Activated T-helper 17 cell treated with anti-CD3 and anti-CD28 coated beads, Interleukin-2, amount 50 U/mL, for 72 hours (primary cell): ENCODE measurements around the gene SLC22A4. TPM values are rescaled to one million over a fixed set of nuclear protein-coding genes. Genes with fewer than 3 reads are reported as not detected.

Experiments
- ATAC-seq: fragments of 150-1000 bp; cut with Tn5 transposase; replicated peaks from 2 replicates; pipeline ENCODE4 v1.10.0; 2021; ENCODE audit warnings: mild to moderate bottlenecking, moderate library complexity
- H3K27ac Mint-ChIP-seq: one replicate; pipeline ENCODE4 v1.8.0; 2022; ENCODE audit warnings: mixed read lengths
- H3K27me3 Mint-ChIP-seq: one replicate; pipeline ENCODE4 v1.8.0; 2022; ENCODE audit warnings: mixed read lengths
- H3K36me3 Mint-ChIP-seq: one replicate; pipeline ENCODE4 v1.8.0; 2022; ENCODE audit warnings: low read depth, mild to moderate bottlenecking, mixed read lengths
- H3K4me1 Mint-ChIP-seq: one replicate; pipeline ENCODE4 v1.8.0; 2022; ENCODE audit warnings: mixed read lengths
- H3K4me3 Mint-ChIP-seq: one replicate; pipeline ENCODE4 v1.8.0; 2022; ENCODE audit warnings: mild to moderate bottlenecking, mixed read lengths
- H3K9me3 Mint-ChIP-seq: one replicate; pipeline ENCODE4 v1.8.0; 2022; ENCODE audit warnings: mixed read lengths
- total RNA-seq, 2 donors: library from RNA; stranded (reverse); gene quantifications; one replicate each; pipeline ENCODE4 v1.2.3, GENCODE V29; 2022

Gene SLC22A4
- total RNA-seq, 2 donors from 2014 or later = 0.58 to 0.93 TPM

DNA sequence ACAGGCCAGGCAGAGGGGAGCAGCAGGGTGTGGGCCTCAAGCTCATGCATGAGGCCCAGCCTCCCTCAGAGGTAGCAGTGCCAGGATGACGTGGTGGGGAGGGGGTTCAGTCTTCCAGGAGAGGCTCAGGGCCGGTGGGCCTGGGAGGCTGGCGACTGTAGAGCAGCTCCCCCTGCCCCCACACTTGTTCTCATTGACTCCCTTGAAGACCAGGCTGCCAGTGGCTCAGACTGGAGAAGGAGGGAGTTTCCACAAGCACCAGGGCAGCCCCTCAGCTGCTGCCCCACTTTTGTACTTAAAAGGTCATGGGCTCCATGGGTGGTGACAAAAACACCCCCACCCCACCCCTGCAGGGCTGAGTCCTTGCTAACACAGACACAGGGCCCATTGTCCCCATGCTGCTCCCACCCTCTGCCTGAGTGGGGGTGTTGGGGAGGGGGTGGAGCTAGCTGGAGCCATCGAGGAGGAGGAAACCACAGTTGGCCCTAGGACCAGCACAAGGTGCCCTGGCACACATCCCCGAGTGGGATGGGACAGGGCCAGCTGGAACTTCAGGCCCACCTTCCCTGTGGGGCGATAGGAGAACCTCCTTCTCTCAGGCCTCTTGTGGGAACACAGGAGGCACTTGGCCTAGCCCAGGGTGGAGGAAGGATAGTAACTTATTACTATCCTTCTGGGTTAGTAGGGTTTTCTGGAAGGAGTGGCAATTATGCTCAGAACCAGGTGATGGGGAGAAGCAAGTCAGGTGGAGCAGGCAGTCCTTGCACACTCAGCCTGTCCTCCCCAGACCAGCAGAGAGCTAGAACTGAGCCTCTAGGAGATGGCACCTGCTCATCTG, 26.0 kb upstream of the SLC22A4 start:
- H3K27ac Mint-ChIP-seq = peak overlapping the region; percentile 37
- H3K4me3 Mint-ChIP-seq = no peak overlapping the region
- H3K4me1 Mint-ChIP-seq = peaks cover 4% of the 10 kb centered on the region
- ATAC-seq = no peak
- H3K27me3 Mint-ChIP-seq = no peaks in the 10 kb centered on the region
- H3K36me3 Mint-ChIP-seq = no peaks in the 10 kb centered on the region
- no peaks in the 10 kb centered on the region for H3K9me3 Mint-ChIP-seq

DNA sequence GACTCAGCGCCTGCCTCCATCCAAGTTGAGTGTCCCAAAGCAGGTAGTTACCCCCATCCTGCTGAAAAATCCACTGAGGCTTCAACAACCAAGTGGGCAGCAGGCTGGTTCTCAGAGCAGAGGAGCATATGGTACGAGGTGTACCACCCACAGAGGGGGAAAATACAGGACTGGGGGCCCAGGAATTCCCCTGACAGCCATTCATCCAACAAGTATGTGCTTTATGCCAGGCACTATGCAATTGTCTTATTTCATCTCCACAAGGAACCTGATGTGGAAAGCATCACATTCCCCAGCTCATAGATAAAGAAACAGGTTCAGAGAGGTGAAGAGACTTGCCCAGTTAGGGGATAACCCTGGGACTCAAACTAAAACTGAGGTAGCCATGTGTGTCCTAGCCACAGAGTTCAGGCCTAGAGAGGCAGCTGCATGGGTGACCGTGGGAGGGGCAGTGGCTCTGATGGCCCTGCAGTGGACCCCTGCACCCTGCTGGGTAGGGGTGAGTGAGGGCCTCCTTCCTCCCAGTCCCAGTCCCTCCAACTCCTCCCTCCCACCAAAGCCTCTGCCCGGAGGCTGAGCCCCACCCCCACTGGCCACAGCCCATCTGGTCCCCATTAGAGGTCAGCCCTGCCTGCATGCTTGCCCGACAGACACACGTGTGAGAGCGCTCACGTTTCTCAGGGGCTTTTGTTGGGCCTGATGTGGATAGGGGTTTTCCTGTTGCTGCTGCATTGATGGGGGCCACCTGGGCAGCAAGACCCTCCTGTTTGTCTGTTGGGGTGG, 25.2 kb upstream of the SLC22A4 start:
- H3K27me3 Mint-ChIP-seq = peaks cover 5% of the 10 kb centered on the region
- H3K27ac Mint-ChIP-seq = no peak overlapping the region
- H3K4me1 Mint-ChIP-seq = peaks cover 4% of the 10 kb centered on the region
- H3K36me3 Mint-ChIP-seq = no peaks in the 10 kb centered on the region
- no peak overlapping the region for H3K4me3 Mint-ChIP-seq
- no peak for ATAC-seq
- no peaks in the 10 kb centered on the region for H3K9me3 Mint-ChIP-seq

DNA sequence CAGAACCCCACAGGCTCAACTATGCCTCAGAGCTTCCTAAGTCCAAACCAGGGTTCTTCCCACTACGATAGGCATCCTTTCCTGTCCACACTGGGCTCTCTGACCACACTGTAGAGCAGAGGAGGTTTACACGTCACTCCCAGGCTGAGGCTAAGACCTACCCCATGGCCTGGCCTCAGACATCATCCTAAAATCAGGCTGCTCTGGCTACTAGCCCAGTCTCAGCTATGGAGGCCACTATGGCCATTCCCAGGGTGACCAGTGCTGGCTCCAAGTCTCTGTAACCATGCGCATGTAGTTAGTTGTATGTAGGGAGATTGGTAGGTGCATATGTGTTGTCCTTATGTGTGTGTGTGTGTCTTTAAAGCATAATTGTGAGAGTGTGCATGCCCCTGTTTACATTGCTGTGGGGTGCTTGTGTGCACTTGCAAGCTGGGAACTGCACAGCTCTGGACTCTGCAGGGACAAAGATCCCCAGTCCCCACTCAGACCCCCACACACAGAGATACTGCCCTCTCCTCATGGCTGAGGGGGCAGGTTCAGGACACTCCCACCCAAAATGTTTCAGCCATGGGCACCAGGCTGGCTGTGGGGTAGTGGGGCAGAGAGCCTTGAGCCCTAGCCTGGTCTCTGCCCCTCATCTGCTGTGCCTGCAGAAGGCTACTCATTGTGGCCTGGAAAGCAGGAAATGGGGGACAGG, 24.4 kb upstream of the SLC22A4 start:
- no peak overlapping the region for H3K27ac Mint-ChIP-seq

DNA sequence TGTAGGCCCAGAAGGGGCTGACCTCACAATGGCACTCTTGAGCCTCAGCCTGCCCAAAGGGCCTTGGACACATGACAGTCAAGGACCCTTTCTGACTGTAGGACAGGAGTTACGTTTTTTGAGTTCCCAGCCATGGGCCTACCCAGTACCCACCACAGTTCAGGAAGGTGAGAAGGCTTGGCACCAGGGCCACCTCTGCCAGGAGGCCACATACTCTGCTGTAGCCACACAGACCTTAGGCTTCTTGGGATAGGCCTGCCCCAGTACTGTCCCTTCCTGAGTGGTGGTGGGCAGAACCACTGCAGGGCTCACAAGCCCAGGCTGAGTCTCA, 23.9 kb upstream of the SLC22A4 start:
- H3K36me3 Mint-ChIP-seq = no peaks in the 10 kb centered on the region
- ATAC-seq = no peak
- peaks cover 14% of the 10 kb centered on the region for H3K27me3 Mint-ChIP-seq
- no peaks in the 10 kb centered on the region for H3K9me3 Mint-ChIP-seq
- peaks cover 4% of the 10 kb centered on the region for H3K4me1 Mint-ChIP-seq
- no peak overlapping the region for H3K27ac Mint-ChIP-seq
- H3K4me3 Mint-ChIP-seq = no peak overlapping the region

More for the DNA sequence above, 24.4 kb upstream of the SLC22A4 start:
- Mint-ChIP-seq H3K36me3 (no peaks in the 10 kb centered on the region), H3K27me3 (peaks cover 12% of the 10 kb centered on the region), H3K9me3 (no peaks in the 10 kb centered on the region), H3K4me3 (no peak overlapping the region), H3K4me1 (peaks cover 4% of the 10 kb centered on the region)
- ATAC-seq = no peak

DNA sequence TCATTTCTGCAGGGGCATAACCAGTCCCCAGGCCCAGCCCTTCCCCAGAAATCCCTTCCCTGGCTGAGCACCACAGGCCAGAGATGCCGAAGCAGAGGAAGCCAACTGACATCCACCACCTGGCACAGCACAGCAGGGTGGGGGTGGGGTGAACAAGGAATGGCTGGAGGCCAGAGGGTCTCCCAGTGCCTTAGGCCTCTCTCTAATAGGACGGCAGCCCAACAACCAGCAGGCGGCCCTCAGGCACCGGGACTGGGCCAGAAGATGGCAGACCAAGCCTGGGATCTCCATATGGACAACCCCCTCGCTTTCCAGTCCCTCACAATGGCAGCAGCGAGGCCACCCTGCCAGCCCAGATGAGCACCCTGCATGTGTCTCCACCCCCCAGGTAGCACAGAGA, 23.5 kb upstream of the SLC22A4 start:
- Mint-ChIP-seq H3K4me3 (no peak overlapping the region), H3K36me3 (no peaks in the 10 kb centered on the region), H3K9me3 (no peaks in the 10 kb centered on the region), H3K27ac (no peak overlapping the region), H3K4me1 (peaks cover 4% of the 10 kb centered on the region), H3K27me3 (peaks cover 17% of the 10 kb centered on the region)
- ATAC-seq = no peak

DNA sequence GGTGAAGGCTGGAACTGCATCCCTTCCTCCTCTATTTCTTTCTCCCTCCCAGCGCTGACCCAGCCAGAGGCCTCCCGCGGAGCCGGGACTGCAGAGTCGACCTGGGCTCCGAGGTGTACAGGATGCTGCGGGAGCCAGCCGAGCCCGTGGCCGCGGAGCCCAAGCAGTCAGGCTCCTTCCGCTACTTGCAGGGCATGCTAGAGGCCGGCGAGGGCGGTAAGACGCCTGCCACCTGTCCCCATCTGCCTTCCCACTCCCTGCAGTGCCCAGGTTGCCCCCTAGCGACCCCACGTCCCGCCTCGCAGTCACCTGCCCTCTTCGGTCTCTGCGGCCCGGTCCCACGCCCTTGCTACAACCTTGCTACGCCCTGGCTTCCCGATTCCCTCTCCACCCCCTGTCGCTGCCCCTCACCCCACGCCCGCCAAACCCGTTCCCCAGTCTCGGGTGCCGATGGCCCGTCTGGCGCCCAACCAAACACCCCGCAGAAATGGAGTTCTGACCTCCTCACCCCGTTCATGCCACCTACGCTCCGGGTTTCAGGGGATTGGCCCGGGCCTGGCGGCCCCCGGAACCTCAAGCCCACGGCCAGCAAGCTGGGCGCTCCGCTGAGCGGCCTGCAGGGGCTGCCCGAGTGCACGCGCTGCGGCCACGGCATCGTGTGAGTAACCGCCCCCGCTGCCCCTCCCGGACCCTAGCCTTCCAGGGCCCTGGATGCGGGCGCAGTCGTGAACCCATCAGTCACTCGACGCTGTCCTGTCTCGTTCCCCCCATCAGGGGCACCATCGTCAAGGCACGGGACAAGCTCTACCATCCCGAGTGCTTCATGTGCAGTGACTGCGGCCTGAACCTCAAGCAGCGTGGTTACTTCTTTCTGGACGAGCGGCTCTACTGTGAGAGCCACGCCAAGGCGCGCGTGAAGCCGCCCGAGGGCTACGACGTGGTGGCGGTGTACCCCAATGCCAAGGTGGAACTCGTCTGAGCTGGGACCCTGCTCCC, 22.6 kb upstream of the SLC22A4 start:
- peaks cover 4% of the 10 kb centered on the region for H3K4me1 Mint-ChIP-seq
- no peaks in the 10 kb centered on the region for H3K36me3 Mint-ChIP-seq
- ATAC-seq = no peak
- H3K27me3 Mint-ChIP-seq = peaks cover 17% of the 10 kb centered on the region
- no peak overlapping the region for H3K4me3 Mint-ChIP-seq
- no peak overlapping the region for H3K27ac Mint-ChIP-seq
- H3K9me3 Mint-ChIP-seq = no peaks in the 10 kb centered on the region

DNA sequence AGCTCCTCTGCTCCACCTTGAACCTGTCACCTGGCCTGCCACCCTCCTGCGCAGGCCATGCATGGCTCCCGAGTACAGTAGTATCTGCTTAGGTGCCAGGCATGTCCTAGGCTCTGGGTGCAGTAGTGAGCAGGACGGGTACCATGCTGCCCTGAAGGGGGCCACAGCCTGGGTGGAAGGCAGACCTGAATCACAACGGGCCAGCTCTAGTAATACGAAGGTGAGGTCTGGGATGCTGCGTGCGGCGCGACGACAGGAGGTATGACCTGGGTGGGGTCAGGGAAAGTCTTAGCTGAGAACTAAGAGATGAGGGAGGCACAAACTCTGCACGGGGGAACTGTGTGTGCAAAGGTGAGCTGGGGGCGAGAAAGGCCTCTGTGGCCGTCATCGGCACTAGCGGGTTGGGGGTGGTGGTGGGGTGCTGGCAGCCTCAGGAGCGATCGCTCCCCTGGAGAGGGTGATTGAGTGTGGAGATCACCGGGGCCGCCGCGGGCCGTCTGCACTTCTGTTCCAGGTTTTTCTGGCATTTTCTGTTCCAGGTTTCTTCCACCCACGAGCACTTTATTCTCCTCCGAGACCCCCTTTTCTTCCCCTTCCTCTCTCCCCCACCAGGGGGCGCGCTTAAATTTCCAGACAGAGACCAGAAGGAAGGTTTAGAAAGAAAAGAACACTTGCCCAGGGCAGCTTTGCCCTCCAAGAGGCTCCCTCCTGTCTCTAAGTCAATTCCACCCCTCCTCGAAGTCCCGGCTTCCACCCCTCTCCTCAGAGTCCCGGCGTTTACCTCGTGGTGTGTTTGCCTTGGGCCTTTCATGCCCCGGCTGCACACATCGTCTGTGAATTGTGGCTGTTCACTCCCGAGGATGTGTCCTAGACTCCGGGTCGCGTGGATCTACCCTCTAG, 21.6 kb upstream of the SLC22A4 start:
- Mint-ChIP-seq H3K9me3 (no peaks in the 10 kb centered on the region), H3K36me3 (no peaks in the 10 kb centered on the region), H3K4me3 (peak overlapping the region; percentile 27), H3K4me1 (peaks cover 4% of the 10 kb centered on the region), H3K27me3 (peaks cover 17% of the 10 kb centered on the region), H3K27ac (no peak overlapping the region)
- peak; percentile 47 for ATAC-seq

DNA sequence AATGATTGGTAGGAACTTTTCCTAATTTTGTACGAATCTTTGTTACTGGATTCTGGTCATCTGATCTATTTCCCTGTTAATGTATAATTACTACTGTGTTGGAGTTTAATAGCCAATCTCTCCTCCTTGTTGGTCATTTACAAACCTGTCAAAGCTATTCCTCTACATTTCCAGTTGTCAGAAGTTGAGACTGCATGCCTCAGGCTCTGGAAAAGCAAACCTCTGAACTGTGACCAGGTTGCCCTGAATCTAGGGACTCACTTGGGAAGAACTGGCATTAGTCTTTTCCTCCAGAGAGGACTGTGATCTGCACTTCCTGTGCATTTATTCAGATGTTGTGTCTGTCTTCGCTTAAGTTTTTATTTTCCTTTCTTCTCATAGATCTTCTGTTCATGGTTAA, 20.6 kb upstream of the SLC22A4 start:
- ATAC-seq = no peak
- peaks cover 4% of the 10 kb centered on the region for H3K4me1 Mint-ChIP-seq
- H3K4me3 Mint-ChIP-seq = no peak overlapping the region
- H3K27ac Mint-ChIP-seq = no peak overlapping the region
- peaks cover 17% of the 10 kb centered on the region for H3K27me3 Mint-ChIP-seq
- H3K36me3 Mint-ChIP-seq = no peaks in the 10 kb centered on the region
- H3K9me3 Mint-ChIP-seq = no peaks in the 10 kb centered on the region

DNA sequence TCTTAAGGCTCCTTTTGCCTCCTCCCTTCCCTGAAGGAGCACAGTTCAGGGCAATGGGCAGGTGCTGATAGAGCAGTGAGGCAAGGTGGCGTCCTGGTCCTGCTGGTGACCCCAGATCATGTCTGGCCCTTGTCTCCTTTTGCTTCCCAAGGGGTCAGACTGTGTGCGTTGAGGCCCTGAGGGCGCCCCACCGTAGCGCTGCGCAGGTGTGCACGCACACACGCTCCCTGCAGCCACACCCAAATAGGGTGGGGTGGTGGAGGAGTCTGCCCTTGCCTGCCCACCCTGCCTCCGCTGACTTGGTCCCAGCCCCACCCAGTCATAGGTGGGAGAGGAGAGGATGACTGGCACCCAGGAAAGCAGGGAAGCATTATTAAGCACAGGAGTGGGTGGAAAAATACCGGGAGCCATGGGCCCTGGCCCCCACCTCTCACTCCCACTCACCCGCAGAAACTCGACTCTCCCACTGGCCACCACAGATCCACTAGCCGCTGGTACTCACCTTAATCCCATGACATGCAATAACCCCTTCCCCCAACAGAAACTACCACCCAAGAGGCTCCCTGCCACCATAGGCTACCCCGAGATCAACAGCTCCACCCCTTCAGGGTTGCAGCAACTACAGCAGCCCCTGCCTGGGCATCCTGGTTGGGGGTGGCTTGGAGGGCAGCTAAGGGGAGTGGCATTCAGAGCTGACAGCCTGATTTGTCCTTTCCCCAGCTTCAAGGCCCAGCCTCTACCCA, 20.0 kb upstream of the SLC22A4 start:
- Mint-ChIP-seq H3K4me3 (no peak overlapping the region), H3K36me3 (no peaks in the 10 kb centered on the region), H3K4me1 (peaks cover 4% of the 10 kb centered on the region), H3K9me3 (no peaks in the 10 kb centered on the region), H3K27ac (no peak overlapping the region), H3K27me3 (peaks cover 17% of the 10 kb centered on the region)
- ATAC-seq = no peak

DNA sequence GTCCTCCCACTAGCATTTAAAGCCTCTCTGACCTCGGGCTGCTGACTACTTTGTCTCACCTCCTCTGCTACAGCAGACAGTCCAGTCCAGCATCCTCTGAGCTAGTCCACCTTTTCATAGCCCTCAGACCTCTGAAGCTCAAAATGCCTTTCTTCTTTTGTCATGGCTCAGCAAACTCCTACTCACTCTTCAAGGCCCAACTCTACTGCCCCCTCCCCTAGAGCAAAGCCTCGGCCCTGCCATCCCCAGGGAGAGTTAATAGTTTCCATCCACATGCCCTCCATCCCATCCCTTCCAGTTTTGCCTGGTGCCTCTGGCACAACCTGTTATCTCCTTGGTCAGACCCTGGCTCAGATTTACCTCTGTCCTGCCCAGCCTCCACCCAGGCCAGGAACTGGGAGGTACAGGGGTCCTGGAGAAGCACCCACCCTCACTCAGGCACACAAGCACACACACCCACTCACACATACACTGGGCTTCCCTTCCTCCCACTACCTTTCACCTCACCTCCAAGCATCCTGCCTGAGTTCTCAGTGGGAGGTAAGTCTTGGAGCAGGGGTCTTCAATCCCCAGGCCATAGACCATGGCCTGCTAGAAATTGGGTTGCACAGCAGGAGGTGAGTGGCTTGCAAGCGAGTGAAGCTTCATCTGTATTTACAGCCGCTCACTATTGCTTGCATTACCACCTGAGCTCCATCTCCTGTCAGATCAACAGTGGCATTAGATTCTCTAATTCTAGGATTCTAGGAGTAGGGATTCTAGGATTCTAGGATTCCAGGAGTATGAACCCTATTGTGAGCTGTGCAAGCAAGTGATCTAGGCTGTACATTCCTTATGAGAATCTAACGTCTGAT, 18.6 kb upstream of the SLC22A4 start:
- Mint-ChIP-seq H3K27me3 (peaks cover 17% of the 10 kb centered on the region), H3K4me1 (peaks cover 4% of the 10 kb centered on the region), H3K27ac (peak overlapping the region; percentile 15), H3K36me3 (no peaks in the 10 kb centered on the region), H3K4me3 (no peak overlapping the region), H3K9me3 (no peaks in the 10 kb centered on the region)
- no peak for ATAC-seq

DNA sequence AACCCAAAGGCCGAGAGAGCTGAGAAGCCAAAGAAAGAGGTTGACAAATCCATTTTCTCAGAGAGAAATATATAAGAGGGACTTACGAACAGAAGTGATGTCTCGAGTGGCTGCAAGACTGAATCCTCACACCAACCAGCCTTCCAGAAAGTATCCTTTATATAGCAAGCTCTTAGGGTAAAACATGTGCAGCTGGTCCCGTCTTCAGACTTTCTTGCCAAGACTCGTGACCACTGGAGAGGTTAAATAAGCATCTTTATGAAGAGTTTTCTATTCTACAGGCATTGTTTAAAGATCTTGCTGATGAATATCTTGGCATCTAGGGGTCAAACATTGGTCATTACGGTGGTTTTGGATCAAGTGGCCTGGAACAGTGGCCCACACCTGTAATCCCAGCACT, 16.9 kb upstream of the SLC22A4 start:
- Mint-ChIP-seq H3K36me3 (no peaks in the 10 kb centered on the region), H3K4me1 (peaks cover 3% of the 10 kb centered on the region), H3K9me3 (no peaks in the 10 kb centered on the region), H3K4me3 (no peak overlapping the region), H3K27ac (no peak overlapping the region), H3K27me3 (peaks cover 17% of the 10 kb centered on the region)
- ATAC-seq = no peak
